ENCODE results near the gene FLYWCH1. TPM values are rescaled to one million over a fixed set of nuclear protein-coding genes. Genes with fewer than 3 reads are reported as not detected.
A peak's percentile ranks its signal among the peaks of the same experiment; 100 is the strongest.
"Not testable (repeated sequence)": the region's sequence is repeated elsewhere in the genome, so short reads cannot be mapped to it uniquely, and the experiment has no call there.

The FLYWCH1 gene
- total RNA-seq, 1 donor from 2014 or later, result 20.7 TPM

DNA sequence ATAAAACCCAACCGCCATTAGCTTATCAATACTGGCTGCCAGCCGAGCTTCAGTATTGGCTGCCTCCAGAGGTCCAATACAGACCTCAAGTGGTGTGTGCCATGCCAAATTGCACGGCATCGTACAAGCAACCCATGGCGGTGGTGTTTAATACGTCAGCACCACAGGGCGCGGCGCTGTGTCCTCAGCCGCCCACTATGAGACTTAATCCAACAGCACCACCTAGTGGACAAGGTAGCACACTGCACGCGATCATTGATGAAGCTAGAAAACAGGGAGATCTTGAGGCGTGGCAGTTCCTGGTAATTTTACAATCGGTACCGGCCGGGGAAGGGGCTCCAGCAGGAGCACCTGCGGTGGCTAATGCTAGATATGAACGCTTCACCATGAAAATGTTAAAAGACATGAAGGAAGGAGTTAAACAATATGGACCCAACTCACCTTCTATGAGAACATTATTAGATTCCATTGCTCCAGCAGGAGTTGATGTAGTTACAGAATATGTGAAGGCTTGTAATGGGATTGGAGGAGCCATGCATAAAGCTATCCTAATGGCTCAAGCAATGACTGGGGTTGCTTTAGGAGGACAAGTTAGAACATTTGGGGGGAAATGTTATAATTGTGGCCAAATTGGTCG lies 15.4 kb downstream of the FLYWCH1 start:
- peak; percentile 67 for DNase-seq

GRCh38 chr16:2928151-2928550 lies 16.4 kb downstream of the FLYWCH1 start:
- DNase-seq, result not testable (repeated sequence)

DNA sequence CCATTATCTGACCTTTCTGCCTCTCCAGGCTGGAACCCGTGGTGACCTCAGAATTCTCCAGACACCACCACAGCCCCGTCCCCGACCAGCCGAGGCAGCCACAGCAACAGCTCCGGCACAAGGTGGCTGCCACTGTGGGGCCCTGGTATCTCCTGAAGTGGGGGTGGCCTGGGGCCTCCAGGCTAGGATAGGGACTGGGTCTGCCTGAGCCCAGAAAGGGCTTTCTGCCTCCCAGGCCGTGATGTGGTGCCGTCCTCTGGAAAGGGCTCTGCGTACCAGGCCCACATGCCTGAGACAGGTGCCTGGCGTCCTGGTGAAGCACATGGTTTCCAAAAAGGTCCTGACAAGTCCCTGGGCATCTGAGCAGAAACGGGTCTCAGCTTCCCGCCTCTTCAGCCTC lies 17.1 kb downstream of the FLYWCH1 start:
- no peak for DNase-seq

- no peak for DNase-seq
Observed at GRCh38 chr16:2929693-2930092, 18.0 kb downstream of the FLYWCH1 start.

DNA sequence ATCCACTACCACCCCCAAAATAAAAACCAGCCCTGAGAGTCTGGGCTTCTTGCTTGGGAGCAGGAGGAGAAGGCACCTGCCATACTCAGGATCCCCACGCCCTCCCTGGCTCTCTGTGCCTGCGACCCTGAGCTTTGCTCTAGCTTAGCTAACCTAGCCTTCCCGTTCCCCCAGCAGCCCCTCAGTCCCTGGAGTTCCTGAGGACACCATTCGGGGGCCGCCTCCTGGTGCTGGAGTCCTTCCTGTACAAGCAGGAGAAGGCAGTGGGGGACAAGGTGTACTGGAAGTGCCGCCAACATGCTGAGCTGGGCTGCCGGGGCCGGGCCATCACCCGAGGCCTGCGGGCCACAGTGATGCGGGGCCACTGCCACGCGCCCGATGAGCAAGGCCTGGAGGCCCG lies 18.5 kb downstream of the FLYWCH1 start:
- DNase-seq, result no peak

- DNase-seq, result not testable (repeated sequence)
Observed at GRCh38 chr16:2931231-2931914, 19.6 kb downstream of the FLYWCH1 start.

- DNase-seq, result no peak
Observed at GRCh38 chr16:2933136-2933535, 21.4 kb downstream of the FLYWCH1 start.

GRCh38 chr16:2933701-2934100 lies 22.0 kb downstream of the FLYWCH1 start:
- no peak for DNase-seq

GRCh38 chr16:2934450-2934849 lies 22.7 kb downstream of the FLYWCH1 start:
- DNase-seq, result no peak

GRCh38 chr16:2936436-2937011 lies 24.8 kb downstream of the FLYWCH1 start:
- DNase-seq, result no peak

GRCh38 chr16:2937170-2937569 lies 25.4 kb downstream of the FLYWCH1 start:
- no peak for DNase-seq

- DNase-seq, result no peak
Observed at GRCh38 chr16:2938206-2938605, 26.5 kb downstream of the FLYWCH1 start.

GRCh38 chr16:2939968-2940367 lies 28.2 kb downstream of the FLYWCH1 start:
- no peak for DNase-seq

GRCh38 chr16:2942045-2942444 lies 30.3 kb downstream of the FLYWCH1 start:
- no peak for DNase-seq

DNA sequence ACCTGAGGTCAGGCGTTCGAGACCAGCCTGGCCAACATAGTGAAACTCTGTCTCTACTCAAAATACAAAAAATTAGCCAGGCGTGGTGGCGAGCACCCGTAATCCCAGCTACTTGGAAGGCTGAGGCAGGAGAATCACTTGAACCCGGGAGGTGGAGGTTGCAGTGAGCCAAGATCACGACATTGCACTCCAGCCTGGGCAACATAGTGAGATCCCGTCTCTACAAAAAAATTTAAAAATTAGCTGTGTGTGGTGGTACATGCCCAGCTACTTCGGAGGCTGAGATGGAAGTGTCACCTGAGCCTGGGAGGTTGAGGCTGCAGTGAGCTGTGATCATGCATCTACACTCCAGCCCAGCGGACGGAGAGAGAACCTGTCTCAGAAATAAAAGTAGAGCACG lies 32.0 kb downstream of the FLYWCH1 start:
- DNase-seq, result not testable (repeated sequence)

DNA sequence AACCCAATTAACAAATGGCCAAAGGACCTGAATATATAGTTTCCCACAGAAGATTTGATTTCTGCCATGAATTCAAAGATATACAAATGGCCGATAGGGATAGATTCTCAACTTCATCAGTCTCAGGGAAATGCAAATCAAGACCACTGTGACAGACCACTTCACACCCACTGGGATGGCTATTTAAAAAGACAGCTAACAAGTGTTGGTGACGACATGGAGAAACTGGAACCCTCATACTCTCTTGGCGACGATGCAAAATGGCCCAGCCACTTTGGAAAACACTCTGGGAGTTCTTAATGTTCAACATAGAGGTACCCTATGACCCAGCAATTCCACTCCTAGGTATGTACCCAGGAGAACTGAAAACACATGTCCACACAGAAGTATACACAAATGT lies 34.9 kb downstream of the FLYWCH1 start:
- DNase-seq, result no peak

DNA sequence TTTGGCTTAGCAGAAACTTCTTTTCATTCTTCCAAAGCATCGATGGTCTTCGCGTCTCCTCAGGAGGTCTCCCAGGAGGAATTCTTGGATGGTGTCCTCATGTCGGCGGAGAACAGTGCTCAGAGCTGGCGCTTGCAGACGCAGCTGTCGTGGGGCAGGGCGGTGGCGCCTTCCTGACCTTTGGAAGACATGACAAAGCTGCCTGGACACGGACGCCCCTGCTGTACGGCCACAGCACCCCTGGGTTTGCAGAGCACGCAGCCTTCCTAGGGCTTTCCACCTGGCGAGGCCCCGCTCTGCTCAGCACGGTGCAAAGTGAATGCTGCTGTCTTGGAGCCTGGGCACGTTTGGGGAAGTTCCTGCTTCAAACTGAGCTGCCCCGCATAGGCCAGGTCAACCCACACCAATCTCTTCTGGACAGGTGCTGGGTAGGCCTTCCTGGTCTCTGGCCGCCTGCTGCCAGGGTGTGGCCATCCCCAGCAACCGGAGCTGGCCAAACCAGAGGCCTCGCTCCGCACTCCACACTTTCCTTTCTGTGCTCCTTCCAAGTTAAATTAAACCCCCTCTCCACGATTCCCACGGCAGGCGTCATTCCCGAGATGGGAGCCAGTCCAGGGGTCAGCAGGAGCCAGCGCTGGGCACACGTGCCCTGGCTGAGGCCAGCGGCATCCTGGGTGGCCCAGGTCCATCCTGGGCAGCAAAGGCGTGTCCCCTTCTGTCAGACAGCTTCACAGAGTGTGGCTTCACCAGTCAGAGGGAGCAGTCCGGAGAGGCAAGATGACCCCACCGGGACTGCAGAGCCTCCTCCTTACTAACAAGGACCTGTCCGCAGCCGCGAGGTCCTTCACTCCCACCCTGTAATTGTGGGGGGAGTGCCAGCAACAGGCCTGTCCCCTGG lies 37.3 kb downstream of the FLYWCH1 start:
- no peak for DNase-seq

DNA sequence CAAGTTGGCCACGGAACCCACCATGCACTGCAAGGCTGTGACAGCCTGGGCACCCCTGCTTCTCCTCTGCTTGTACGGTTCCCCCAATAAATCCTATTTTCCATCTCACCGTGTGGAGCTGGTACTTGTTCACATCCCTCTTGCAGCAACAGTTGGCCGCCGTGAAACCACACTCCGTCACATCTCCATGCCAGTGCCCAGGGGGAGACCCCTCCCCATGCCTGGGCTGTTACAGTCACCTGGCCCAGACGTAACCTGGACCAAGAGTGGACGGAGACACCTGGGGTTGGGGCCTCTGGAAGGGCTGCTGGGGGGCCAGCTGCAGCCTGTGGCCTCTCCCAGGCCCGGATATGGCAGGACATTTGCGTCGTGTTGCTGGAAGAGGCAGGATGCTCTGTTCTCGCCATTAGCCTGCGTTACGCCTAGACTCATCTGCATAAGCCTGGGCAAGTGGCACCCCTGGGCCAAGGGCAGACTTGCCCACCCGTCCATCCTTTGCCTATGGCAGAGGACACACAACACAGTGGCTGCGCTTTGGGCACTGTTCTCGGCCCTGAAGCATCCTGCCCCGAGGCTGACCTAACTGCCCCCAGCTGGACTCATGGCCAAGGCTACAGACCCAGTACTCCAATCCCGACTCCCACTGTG lies 38.1 kb downstream of the FLYWCH1 start:
- no peak for DNase-seq

DNA sequence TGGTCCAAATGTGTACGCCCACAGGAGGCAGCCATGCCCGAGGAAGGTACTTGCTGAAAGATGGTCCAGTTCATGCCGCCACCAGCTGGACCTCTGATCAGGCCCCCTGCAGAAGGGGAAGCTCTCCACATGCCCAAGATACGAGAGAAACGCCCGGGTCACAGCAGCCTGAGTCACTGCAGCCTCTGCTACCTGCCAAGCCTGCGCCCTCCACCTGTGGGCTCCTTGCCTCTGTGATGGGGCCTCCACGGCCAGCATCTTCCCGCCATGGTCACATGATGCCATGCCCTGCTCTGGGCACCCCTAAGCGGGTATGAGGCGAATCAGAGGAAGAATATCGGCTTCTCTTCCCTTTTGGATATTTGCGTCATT lies 38.6 kb downstream of the FLYWCH1 start:
- no peak for DNase-seq

DNA sequence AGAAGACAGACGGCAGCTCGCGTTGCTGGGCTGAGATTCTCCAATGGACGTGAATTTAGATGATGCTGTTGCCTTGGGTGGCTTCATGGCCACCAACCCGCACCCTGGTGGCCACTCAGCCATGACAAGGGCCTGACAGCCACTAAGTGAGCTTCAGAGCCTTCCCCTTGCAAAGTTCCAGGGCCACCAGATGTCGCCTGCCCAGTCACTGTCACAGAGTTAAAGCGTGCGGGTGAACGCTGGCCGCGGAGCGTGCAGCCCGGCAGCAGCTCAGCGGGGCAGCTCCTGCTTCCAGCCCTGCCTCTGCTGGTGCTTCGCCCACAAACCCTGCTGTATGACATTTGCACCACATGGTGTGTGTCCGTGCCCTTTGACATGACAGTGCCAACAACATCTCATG lies 39.0 kb downstream of the FLYWCH1 start:
- DNase-seq, result no peak

DNA sequence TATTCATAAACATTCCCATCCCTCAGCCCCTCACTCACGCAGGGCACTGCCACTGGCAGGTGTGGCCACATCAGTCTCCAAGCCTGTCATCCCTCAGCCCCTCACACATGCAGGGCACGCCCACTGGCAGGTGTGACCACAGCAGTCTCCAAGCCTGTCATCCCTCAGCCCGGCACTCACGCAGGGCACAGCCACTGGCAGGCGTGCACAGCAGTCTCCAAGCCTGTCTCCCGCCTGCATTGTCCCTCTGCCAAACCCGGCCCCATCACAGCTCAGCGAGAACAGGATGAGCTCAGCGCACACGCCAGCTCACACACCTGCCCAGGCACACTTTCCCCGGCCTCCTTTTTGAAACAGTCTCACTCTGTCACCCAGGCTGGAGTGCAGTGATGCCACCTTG lies 40.9 kb downstream of the FLYWCH1 start:
- DNase-seq, result no peak
